ENCODE results near the gene INSRR.

The INSRR gene

GRCh38 chr1:156832434-156832833 is 26.5 kb downstream of the INSRR start:
- no peak for DNase-seq (ENCODE audit: low read depth in 2 of 2)

GRCh38 chr1:156828400-156829124 is 30.4 kb downstream of the INSRR start:
- DNase-seq (ENCODE audit: low read depth in 2 of 2): no peak

- DNase-seq (ENCODE audit: low read depth in 2 of 2): no peak
Measured at GRCh38 chr1:156826630-156827029, 32.3 kb downstream of the INSRR start.

GRCh38 chr1:156823210-156823790 is 35.6 kb downstream of the INSRR start:
- no peak for DNase-seq (ENCODE audit: low read depth in 2 of 2)

DNA sequence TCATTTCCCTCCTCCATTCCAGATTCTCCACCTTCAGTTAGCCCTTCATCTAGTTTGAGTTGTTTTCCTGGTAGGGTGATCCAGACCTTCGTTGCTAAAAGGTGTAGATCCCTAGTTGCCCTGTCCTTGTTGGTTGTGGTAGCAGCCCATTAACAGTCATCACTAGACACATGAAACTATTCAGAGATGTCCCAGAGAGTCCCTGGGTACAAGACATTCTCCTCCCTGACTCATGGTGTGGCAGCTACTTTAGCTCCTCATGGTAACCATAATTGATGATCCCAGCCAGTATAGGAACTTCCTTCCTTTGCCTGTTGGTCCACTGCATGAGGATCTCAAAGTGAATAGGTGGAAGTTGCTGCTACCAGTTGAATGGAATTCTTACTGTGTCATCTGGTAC is 36.2 kb downstream of the INSRR start:
- DNase-seq (ENCODE audit: low read depth in 2 of 2): no peak

DNA sequence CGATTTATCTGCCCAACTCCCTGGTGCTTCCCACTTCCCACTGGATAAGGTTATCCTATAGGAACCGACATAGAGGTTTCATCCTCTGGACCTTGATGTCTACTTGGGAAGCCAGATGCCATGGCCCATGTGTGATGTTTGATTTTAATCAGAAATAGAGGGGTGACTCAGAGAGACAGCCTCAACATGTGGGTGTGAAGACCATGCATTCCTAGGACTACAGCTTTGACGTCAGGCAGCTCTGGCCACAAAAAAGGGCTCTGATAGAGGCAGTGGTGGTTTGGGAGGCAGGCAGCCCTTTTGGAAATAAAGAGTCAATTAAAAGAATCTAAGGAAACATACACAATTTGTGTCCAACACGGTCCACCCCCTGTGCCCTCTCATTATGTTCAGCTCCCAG is 37.1 kb downstream of the INSRR start:
- DNase-seq (ENCODE audit: low read depth in 2 of 2): no peak

GRCh38 chr1:156816561-156817328 is 42.2 kb downstream of the INSRR start, which contains the start of gene SH2D2A:
TSS of gene SH2D2A (minus strand) at chr1:156816848. CDS start at chr1:156816708, 140 bp downstream.
- DNase-seq (ENCODE audit: low read depth in 2 of 2): no peak

DNA sequence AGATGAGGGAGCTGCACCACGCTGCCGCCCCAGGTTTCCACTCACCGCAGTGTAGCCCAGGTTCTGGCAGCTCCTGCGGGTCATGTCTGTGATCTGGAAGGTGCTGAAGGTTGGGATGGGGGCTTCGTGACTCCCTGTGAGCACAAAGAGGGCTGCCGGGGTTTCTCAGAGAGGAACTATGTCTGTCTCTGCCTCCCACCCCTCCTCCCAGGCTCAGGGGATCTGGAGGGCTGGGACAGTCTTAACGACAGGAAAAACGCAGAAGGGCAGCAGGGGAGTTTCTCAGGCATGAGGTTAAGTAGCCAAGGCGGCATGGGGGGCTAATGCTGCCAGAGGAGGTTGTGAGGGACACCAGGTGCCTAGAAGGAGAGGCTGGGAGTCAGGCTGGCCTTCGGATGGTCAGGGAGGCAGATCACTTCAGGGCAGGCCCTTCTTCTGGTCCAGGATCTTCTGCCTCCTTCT is 42.9 kb downstream of the INSRR start:
- no peak for DNase-seq (ENCODE audit: low read depth in 2 of 2)

- DNase-seq (ENCODE audit: low read depth in 2 of 2): no peak
Measured at GRCh38 chr1:156815307-156815826, 43.5 kb downstream of the INSRR start.

DNA sequence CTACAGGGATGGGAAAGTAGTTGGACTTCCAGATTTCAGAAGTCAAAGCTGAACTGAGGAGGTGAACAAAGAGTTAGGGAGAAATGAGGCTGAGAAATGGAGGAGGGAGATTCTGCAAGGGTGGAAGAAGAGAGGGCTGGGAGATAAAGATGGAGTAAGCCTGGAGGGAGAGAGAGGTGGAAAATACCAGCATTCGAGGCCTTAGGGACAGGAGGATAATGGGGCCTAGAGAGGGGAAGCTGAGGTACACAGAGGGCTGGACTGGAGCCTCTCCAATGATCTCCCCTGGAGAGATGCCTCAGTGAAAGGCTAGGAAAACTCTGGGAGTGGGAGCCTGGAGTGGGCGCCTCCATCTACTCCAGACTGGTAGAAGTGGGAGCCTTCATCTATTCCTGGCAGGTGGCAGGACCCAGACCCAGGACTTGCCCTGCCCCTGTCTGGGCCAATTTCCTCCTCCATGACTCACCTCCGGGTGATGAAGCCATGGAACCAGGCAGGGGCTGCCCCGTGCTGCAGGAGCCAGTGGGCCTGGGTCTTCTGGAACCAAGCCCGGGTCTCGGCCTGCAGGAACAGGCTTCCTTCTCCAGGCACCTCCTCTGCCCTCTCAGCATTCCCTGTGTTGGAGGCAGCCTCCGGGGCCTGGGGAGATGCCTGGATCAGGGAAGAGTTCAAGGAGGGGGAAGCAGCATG is 44.2 kb downstream of the INSRR start:
- DNase-seq (ENCODE audit: low read depth in 2 of 2): no peak

DNA sequence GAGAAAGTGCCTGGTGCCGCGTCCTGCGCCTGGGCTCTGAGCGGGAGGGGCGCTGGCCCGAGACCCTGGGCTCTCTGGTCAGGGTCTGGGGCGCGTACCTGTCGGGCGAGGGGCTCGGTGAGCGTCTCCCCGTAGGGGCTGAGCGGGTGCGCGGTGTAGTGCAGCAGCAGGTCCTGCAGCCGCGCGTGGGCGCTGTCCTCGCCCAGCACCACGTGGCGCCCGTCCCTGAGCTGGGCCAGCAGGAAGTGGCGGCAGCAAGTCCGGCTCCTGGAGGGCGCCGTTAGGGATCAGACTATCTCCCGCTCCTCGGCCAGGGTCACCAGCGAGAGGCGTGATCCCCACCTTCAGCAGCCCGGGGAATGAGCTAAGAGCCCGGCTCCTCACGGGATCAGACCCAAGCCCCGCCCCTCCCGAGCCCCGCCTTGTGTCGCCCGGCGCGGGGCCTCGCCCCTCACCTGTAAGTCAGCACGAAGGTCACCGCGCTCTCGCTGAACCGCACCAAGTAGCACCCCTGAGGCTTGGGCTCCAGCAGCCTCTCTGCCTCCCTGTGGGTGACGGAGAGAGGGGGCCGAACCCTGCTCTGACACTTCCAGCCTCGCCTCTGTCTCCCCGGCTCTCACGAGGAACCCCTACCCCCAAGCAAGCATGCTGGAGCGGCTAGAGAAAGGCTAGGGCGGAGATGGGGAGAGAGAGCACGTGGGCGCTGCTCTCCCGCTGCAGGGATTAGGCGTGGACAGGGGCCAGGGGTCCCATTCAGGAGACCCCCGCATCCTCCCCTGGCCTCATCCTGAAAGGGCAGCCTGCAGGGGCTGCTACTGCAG is 45.0 kb downstream of the INSRR start:
- DNase-seq (ENCODE audit: low read depth in 2 of 2): no peak

- no peak for DNase-seq (ENCODE audit: low read depth in 2 of 2)
Measured at GRCh38 chr1:156813298-156813697, 45.6 kb downstream of the INSRR start.

DNA sequence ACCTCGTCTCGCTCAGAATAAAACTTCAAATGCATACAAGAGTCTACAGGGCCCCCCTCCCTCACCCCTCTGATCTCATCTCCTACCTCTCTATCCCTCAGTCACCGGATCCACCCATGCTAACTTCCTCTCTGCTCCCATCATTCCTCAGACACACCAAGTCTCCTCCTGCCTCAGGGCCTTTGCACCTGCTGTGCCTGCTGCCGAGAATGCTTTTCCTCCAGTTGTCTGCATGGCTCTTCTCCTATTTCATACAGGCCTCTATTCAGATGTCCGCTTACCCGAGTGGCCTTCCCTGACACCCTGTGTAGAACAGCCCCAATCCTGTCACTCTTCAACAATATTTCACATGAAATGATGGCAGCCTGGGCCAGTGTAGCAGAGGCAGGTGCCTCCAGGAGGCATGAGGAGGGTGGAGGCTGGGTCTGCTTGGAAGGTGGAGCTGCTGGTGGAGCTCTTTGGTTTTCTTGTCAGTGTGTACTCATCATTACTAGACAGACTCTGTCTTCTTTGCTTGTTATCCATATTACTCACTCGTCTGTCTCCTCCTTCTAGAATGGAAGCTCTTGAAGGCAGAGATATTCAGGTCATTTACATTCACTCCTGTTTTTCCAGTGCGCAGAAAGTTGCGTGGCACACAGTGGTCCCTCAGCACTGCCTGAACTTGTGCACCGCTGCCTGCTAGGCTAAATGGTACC is 46.5 kb downstream of the INSRR start:
- no peak for DNase-seq (ENCODE audit: low read depth in 2 of 2)

DNA sequence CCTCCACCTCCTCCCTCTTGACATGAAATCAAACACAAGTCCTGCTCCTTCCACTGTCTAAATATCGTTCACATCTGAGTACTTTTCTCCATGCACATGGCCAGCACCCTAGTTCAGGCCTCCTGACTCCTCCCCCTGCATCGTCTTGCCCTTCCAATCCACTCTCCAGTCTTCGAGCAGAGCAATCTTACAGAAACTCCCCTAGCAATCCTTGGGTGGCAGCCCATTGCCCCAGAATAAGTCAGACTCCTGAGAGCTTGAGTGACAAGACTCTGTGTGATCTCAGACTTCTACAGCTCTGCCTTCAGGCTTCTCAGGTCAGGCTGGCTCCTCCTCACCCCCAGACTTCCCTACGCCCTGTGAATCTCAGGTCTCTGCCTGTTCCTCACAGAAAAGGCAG is 47.7 kb downstream of the INSRR start:
- no peak for DNase-seq (ENCODE audit: low read depth in 2 of 2)

- DNase-seq (ENCODE audit: low read depth in 2 of 2): no peak
Measured at GRCh38 chr1:156809711-156810366, 49.1 kb downstream of the INSRR start.

DNA sequence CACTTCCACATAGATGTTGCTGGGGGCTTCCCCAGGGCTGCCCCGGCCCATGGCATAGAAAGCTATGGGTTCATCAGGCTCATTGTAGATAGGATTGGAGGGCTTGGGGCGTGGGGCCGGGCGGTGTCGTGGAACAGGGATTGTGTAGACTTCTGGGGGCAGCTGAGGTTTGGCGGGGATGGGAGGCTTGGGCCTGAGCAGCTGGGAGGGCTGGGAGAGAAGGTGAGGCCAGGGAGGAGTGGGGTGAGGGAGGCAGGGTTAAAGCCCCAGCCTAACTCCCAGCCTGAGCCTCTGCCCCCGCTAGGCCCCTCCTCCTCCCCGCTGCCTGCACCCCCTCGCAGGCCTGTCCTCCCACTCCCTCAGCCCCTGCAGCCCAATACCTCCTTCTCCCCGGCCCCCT is 49.6 kb downstream of the INSRR start:
- DNase-seq (ENCODE audit: low read depth in 2 of 2): no peak

- DNase-seq (ENCODE audit: low read depth in 2 of 2): no peak
Measured at GRCh38 chr1:156808186-156809030, 50.5 kb downstream of the INSRR start.

DNA sequence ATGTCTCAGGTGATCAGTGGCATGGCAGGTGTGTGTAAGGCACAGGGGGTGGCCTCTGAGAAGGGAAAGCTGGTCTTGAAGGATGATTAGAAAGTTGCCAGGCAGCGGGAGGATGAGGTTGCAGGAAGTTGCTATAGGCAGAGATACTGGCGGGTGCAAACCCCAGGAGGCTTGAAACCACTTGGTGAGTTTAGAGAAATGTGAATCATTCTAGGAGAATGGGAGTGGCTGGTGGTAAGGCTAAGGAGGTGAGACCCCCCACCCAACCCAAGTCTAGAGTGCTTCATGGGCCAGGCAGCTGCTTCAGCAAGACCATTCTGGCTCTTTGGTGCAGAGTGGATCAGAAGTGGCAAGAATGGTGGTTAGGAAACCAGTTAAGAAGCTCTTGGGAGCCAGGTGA is 51.3 kb downstream of the INSRR start:
- no peak for DNase-seq (ENCODE audit: low read depth in 2 of 2)
